ENCODE results near the gene MAST4. TPM values are rescaled to one million over a fixed set of nuclear protein-coding genes. Genes with fewer than 3 reads are reported as not detected.

Gene MAST4
- total and polyA plus RNA-seq, 8 donors = 5.9 to 29.7 (median 10.0) TPM

DNA sequence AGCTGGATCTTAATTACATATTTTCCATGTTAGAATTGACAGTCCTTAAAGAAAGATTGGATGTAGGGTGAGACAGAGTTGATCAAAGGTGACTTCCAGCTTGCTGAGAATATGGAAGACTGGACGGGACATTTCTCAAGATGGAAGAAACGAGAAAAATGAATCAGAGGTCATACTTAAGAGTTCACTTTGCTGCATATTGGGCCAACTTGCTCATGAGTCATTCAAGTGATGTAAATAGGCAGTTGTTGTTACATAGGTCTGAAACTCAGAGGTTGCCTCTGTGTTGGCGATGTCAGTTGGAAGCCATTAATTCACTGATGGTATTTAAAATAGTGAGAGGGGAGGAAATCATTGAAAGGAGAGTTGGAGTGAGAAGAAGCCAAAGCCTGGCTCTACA is 467.6 kb downstream of the MAST4 start:
- Histone ChIP-seq H3K9me3 (no peaks in the 10 kb centered on the region), H3K27me3 (no peaks in the 10 kb centered on the region), H3K36me3 (no peaks in the 10 kb centered on the region), H3K27ac (no peak overlapping the region), H3K4me1 (peaks cover 0 to 22% (median 8%) of the 10 kb centered on the region in 3 donors), H3K4me3 (no peak overlapping the region)
- ATAC-seq (no peak), FAIRE-seq (no peak), DNase-seq (no peak)
- no peak for TF ChIP-seq CTCF (IDR thresholded peaks at IDR 0.05)
- intact Hi-C loops (cut with DNase I) = no loop called here
- 96% methylated on average over 3 of the region's 3 CpGs for WGBS, 2 donors

GRCh38 chr5:67065237-67065636 is 469.0 kb downstream of the MAST4 start:
- Histone ChIP-seq H3K9me3 (no peaks in the 10 kb centered on the region), H3K4me1 (peaks cover 0 to 15% (median 5%) of the 10 kb centered on the region in 3 donors), H3K36me3 (no peaks in the 10 kb centered on the region), H3K27ac (no peak overlapping the region), H3K27me3 (no peaks in the 10 kb centered on the region), H3K4me3 (no peak overlapping the region)
- no peak for DNase-seq
- no peak for TF ChIP-seq CTCF (IDR thresholded peaks at IDR 0.05)
- peak in 2 of 4 donors; percentile 9 to 12 for ATAC-seq
- FAIRE-seq = no peak
- 86% methylated on average over 4 of the region's 4 CpGs for WGBS, 2 donors
- intact Hi-C loops (cut with DNase I) = no loop called here

DNA sequence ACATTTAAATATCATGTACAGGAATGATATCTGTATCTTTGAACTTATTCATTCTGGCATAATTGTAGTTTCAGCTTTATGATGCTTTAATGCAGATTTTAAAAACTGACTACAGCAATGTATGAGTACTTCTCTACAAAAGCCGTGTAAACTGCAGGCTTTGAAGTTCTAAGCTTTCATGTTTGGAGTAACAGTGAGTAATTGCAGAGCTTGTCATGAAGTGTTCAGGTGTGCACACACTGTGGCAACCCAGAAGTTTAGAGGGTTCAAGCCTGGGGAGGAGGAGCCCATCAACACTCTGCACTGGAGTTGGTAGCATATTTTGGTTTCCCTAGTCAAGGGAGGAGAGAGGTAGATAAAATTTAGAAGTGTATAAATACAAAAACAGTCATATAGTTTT is 469.5 kb downstream of the MAST4 start:
- DNase-seq (no peak), FAIRE-seq (no peak), ATAC-seq (no peak)
- Histone ChIP-seq H3K4me1 (peaks cover 0 to 11% (median 5%) of the 10 kb centered on the region in 3 donors), H3K27ac (no peak overlapping the region), H3K9me3 (no peaks in the 10 kb centered on the region), H3K4me3 (no peak overlapping the region), H3K36me3 (no peaks in the 10 kb centered on the region), H3K27me3 (no peaks in the 10 kb centered on the region)
- WGBS, 2 donors = 84 to 89% methylated on average over 1 of the region's 1 CpG
- TF ChIP-seq CTCF (IDR thresholded peaks at IDR 0.05) = no peak
- intact Hi-C loops (cut with DNase I) = no loop called here

- TF ChIP-seq CTCF (IDR thresholded peaks at IDR 0.05) = no peak
- intact Hi-C loops (cut with DNase I) = no loop called here
- H3K27me3 ChIP-seq = no peaks in the 10 kb centered on the region
- FAIRE-seq (no peak), ATAC-seq (peak in 2 of 4 donors; percentile 37 to 38), DNase-seq (no peak)
- 26 to 39% methylated on average over 1 of the region's 1 CpG for WGBS, 2 donors
- no peak overlapping the region for H3K4me3 ChIP-seq
- H3K27ac ChIP-seq = no peak overlapping the region
- no peaks in the 10 kb centered on the region for H3K9me3 ChIP-seq
- no peaks in the 10 kb centered on the region for H3K4me1 ChIP-seq
- no peaks in the 10 kb centered on the region for H3K36me3 ChIP-seq
Observed at GRCh38 chr5:67066815-67067214, 470.6 kb downstream of the MAST4 start.

DNA sequence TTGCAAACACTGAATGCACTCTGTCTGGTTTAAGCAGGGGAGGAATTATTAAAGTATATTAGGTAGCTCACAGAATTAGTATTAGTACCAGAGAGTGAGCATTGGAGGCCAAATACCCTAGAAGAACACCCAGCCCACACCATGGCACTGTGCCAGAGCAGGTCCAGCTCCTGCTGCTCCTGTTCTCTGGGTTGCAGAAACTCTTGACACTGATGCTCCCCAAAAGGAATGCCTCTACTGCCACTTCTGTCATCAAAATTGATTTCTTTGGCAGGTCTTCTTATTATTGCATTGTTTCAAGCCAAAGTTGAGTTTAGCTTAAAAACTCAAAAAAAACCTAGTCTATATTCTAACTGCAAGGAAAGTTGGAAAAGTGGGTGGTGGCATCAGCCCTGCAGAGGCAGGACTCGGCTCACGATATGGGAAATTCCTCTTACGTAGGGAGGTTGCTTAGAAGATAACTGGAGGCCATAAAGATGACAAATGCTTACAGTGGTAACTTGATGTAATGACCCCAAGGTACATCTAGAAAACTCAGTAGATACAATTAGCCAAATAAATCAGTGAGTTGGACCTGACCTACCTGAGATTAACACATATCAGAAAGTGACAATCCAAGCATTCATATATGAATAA is 477.0 kb downstream of the MAST4 start:
- no peak for ATAC-seq
- TF ChIP-seq CTCF (IDR thresholded peaks at IDR 0.05) = no peak
- 93 to 95% methylated on average over 3 of the region's 3 CpGs for WGBS, 2 donors
- Histone ChIP-seq H3K36me3 (no peaks in the 10 kb centered on the region), H3K4me1 (no peaks in the 10 kb centered on the region), H3K9me3 (no peaks in the 10 kb centered on the region), H3K27ac (no peak overlapping the region), H3K27me3 (no peaks in the 10 kb centered on the region), H3K4me3 (no peak overlapping the region)
- DNase-seq = peak in 1 of 6 donors; percentile 20
- no peak for FAIRE-seq
- intact Hi-C loops (cut with DNase I) = no loop called here

All from pancreas (tissue), 10 donors.